ENCODE results near the gene RASA3. TPM values are rescaled to one million over a fixed set of nuclear protein-coding genes. Genes with fewer than 3 reads are reported as not detected.
A peak's percentile ranks its signal among the peaks of the same experiment; 100 is the strongest.
"Not testable (repeated sequence)": the region's sequence is repeated elsewhere in the genome, so short reads cannot be mapped to it uniquely, and the experiment has no call there.

RASA3 gene
- polyA plus RNA-seq, 1 donor: 11.5 TPM

DNA sequence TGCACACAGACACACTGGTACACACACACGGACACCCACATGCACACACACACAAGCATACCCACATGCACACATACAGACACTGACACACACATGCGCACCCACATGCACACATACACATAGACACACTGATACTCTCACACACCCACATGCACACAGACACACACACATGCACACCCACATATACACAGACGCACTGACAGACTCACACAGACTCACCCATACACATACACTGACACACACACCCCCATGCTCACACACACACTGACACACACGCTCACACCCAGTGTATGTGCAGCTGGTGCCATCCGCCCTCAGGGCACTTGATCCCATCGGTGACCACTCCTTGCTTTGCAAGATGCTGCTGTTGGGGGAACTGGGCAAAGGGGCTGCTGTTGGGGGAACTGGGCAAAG lies 9.7 kb upstream of the RASA3 start:
- DNase-seq: no peak

GRCh38 chr13:114141261-114141996 lies 9.0 kb upstream of the RASA3 start:
- DNase-seq: no peak

DNA sequence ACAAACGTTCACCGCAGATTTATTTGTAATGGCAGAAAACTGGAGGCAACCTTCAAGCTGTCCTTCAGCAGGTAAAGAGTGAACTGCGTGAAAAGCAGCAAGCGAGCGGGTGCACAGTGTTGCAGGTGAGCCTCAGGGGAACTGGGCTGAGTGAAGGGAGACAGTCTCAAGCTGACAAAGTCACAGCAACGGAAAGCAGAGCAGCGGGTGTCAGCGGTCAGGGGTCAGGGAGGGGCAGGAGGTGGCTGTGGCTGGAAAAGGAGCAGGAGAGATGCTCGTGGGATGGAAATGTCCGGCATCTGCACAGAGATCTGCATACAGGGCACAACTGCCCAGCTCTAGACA lies 8.5 kb upstream of the RASA3 start:
- no peak for DNase-seq

DNA sequence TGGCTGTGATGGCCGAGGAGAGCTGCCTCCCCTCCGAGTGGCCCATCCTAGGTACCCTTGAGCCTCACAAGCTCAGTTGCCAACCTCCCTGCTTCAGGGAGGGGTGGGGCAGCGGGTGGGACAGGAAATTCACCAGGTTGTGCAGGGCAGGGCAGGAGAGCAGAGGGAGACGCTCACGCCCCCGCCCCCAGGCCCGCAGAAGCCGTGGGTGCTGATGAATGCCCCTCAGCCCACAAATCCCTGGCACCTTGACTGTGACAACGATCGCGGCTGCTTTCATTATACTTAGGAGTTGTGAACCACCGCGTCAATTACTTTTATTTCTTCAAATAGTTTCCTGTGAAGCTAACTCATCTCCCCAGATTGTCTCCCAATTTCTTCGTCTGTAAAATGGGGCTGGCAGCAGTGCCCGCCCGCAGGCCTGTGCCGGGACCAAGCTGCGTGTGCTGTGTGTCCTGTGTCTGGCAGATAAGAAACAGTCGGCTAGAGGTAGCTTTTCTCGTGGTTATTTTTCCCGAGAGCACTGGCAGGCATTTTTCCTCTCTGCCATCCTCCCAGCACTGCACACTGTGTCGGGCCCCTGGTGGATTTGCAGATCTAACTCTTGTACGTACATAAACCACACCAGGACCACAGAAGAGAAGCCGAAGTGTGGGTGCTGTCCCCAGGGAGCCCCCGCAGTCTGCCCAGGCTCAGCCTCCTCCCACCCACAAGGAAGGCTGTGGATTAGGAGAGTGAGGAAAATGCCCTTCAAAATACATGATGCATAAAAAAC lies 7.9 kb upstream of the RASA3 start:
- DNase-seq: no peak

- DNase-seq: no peak
These were observed 4.2 kb upstream of the RASA3 start for GRCh38 chr13:114136576-114136975.

DNA sequence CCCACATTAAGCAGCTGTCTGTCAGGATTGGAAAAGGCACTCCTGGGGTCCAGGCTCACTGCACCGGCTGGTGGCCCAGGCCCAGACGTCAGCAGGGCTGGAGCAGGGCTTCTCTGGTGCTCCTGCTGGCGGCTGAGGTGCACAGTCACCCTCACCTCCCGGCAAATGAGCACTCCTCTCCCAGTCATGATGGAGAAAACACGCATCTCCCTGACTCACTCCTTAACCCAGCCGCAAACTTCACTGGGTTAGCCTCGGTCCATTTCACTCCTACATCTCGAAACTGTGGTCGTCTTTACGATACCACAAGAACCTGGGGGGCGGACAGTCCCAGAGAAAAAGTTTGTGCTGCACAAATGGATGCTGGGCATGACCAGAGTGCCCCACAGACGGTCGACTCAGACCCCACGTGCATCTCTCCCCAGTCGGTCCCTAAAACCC lies 3.3 kb upstream of the RASA3 start:
- DNase-seq: no peak

GRCh38 chr13:114134944-114135610 lies 2.7 kb upstream of the RASA3 start:
- no peak for DNase-seq

GRCh38 chr13:114134111-114134943 lies 1.9 kb upstream of the RASA3 start:
- no peak for DNase-seq

GRCh38 chr13:114133552-114133951 lies 1.1 kb upstream of the RASA3 start:
- DNase-seq: not testable (repeated sequence)

DNA sequence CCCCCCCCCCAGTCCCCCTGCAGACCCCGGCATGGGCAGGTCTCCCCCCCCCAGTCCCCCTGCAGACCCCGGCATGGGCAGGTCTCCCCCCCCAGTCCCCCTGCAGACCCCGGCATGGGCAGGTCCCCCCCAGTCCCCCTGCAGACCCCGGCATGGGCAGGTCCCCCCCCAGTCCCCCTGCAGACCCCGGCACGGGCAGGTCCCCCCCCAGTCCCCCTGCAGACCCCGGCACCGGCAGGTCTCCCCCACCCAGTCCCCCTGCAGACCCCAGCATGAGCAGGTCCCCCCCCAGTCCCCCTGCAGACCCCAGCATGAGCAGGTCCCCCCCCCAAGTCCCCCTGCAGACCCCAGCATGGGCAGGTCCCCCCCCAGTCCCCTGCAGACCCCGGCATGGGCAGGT lies 703 bp upstream of the RASA3 start:
- not testable (repeated sequence) for DNase-seq

GRCh38 chr13:114131583-114132418 lies 622 bp downstream of the RASA3 start:
- DNase-seq: no peak

GRCh38 chr13:114130837-114131582 lies 1.4 kb downstream of the RASA3 start:
- peak; percentile 45 for DNase-seq

DNA sequence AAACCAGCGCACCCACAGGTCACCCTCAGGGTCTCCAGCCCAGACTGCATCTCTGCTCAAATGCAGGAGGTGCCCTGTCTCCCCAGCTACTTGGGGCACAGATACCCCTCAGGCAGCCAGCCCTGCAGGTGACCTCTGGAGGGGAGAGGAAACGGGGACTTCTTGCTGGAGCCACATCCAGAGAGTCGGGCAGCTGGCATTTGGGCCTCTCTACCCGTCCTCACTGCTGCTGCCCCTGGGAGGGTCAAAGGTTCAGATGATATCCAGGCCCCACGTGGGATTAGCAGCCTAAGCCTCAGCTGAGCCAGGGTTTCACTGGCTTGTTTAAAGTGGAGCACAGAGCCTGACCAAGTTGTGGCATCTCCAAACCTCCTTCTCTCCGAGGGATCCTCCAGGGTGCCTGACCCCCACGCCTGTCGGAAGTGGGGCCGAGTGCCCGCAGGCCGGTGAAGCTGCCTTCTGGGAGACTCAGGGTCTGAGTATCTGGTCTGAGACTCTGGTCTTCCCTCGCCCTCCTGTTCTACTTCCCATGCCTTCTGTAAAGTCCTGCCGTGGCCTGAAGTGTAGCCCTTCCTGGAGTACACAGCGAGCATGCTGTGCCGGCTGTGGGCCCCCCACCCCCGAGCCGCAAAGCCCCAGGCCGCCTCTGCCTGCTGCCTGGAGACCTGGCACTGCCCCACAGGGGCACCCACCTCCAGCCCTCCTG lies 2.1 kb downstream of the RASA3 start:
- DNase-seq: no peak

DNA sequence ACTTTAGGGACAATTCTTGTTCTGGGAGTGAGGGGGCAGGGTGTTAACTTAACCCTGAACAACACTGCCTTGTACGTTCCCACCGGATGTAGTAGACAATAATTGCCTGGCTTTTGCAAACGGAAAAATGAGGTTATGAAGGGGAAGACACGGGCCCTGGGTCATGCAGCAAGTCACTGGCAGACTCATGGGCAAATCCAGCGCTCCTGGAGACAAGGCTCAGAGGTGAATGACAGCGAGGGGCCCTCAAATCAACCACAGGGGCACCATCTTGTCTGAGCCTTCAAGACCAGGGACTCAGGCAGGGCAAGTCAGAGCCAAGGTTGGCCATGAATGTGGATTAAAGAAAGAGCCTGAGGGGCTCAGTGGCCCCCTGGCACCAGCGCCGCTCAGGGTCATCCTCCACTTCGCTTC lies 2.8 kb downstream of the RASA3 start:
- DNase-seq: no peak

DNA sequence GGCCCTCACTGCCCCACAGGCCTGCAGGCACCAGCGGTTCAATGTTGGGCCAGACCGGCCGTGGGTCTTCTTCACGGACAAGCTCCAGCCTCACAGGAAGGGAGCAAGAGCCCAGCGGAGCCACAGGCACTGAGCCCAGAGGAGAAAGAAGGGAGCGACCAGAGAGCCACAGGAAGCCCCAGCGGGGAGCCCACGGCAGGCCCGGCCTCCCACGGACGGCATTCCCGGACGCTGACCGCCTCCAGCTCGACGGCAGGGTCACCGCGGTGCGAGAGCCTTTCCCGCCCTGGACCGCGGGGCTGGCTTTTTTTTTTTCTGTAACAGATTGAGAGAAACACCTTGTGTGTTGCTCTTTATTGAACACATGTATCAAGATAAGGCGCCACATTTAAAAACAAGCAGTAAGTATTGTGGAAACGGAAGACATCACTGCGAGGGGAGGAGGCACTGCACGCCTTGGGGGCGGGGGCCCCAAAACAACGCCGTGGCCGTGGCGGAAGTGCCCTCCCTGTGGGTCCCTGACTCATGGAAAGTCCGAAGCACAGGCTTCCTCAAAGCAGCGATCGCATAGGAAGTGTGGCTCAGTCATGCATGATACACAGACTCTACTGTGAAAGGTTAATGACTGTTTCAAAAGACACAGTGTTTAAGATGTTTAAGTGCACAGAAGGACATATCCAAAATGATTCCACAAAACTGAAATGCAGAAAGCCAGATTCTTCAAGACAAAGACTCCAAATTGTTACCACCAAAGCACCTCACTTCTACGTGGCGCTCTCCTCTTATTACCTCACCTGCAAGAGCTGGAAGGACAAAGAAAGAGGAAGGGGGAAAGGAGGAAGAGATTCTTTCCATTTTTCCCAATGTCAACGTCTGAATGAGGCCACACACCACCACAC lies 3.5 kb downstream of the RASA3 start:
- peak; percentile 65 for DNase-seq

DNA sequence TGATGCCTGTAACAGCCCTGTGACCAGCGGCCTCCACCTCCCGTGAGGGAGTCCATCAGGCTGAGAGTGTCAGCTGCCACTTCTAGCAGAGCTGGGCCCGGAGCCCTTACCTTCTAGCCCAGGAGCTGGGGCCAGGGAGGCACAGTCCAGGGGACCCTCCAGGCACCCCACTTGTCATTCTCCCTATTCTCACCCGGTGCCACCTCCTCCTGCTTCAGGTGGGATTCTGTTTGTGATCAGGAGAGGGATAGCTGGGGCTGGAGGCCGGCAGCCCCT lies 4.1 kb downstream of the RASA3 start:
- DNase-seq: no peak

GRCh38 chr13:114127473-114128347 lies 4.7 kb downstream of the RASA3 start:
- no peak for DNase-seq

Measured in left kidney (tissue), 2 donors.